PC-3 (cell line): Measurements from ENCODE around the gene POPDC2. TPM values are rescaled to one million over a fixed set of nuclear protein-coding genes. Genes with fewer than 3 reads are reported as not detected.

Source experiments
- ATAC-seq: fragments of 200-7000 bp; cut with Tn5 transposase; 2 replicates; pipeline ENCODE4 v1.9.1; 2020; ENCODE audit warnings: mild to moderate bottlenecking, moderate library complexity
- BruUV-seq: library from RNA; stranded (reverse); fragments of 400-500 nt; replicated peaks from 2 replicates; lab custom pipeline; 2021; lab: Mats Ljungman, UMichigan
- CTCF ChIA-PET: fragments of 300-600 bp; sonication (Branson Sonifier 250); formaldehyde crosslinking; loops from one replicate; lab custom pipeline; 2022; ENCODE audit warnings: antibody characterized with exemption; lab: Charles Lee
- POLR2A ChIA-PET: fragments of 300-600 bp; sonication (Branson Sonifier 250); formaldehyde crosslinking; loops from one replicate; lab custom pipeline; 2022; ENCODE audit warnings: antibody characterized with exemption; ENCODE audit not compliant: unreplicated experiment; lab: Charles Lee
- DNase-seq: peaks from one replicate; pipeline ENCODE4 v3.0.0-alpha.2; 2015
- H2AFZ ChIP-seq: fragments of 300-600 bp; sonication (generic); 2 replicates; pipeline ENCODE4 v1.6.0; 2016; ENCODE audit warnings: antibody characterized with exemption, low read length
- H3F3A ChIP-seq: fragments of 300-600 bp; sonication (generic); one replicate; pipeline ENCODE4 v1.6.0; 2017; ENCODE audit warnings: antibody characterized with exemption, low read length, control low read depth, mild to moderate bottlenecking; ENCODE audit not compliant: unreplicated experiment
- H3K27ac ChIP-seq: fragments of 300-600 bp; sonication (generic); 2 replicates; pipeline ENCODE4 v1.5.1; 2016; ENCODE audit warnings: mild to moderate bottlenecking, low read length
- H3K27me3 ChIP-seq: fragments of 300-600 bp; sonication (generic); 2 replicates; pipeline ENCODE4 v1.6.1; 2016; ENCODE audit warnings: low read length, mixed read lengths
- H3K36me3 ChIP-seq: fragments of 300-600 bp; sonication (generic); 2 replicates; pipeline ENCODE4 v1.6.1; 2016; ENCODE audit warnings: low read depth, mixed run types, low read length, mixed read lengths
- H3K4me1 ChIP-seq: fragments of 300-600 bp; sonication (generic); 2 replicates; pipeline ENCODE4 v1.5.1; 2016; ENCODE audit warnings: low read length; ENCODE audit not compliant: insufficient read depth
- H3K4me2 ChIP-seq: fragments of 300-600 bp; sonication (generic); 2 replicates; pipeline ENCODE4 v1.6.0; 2016; ENCODE audit warnings: low read length
- H3K4me3 ChIP-seq: fragments of 300-600 bp; sonication (generic); 2 replicates; pipeline ENCODE4 v1.5.1; 2016; ENCODE audit warnings: mild to moderate bottlenecking, low read length, mixed read lengths
- H3K79me2 ChIP-seq: fragments of 300-600 bp; sonication (generic); 2 replicates; pipeline ENCODE4 v1.6.1; 2017; ENCODE audit warnings: low read length, mixed read lengths
- H3K9ac ChIP-seq: fragments of 300-600 bp; sonication (generic); 2 replicates; pipeline ENCODE4 v1.6.0; 2016; ENCODE audit warnings: mild to moderate bottlenecking, low read length
- H3K9me2 ChIP-seq: fragments of 300-600 bp; sonication (generic); replicated peaks from 2 replicates; pipeline ENCODE4 v1.6.1; 2016; ENCODE audit warnings: mixed run types, low read length, mixed read lengths
- H3K9me3 ChIP-seq: fragments of 300-600 bp; sonication (generic); 2 replicates; pipeline ENCODE4 v1.6.1; 2016; ENCODE audit warnings: low read length, mixed read lengths
- H4K20me1 ChIP-seq: fragments of 300-600 bp; sonication (generic); 2 replicates; pipeline ENCODE4 v1.6.1; 2016; ENCODE audit warnings: low read length, mixed read lengths
- CTCF ChIP-seq: fragments of 300-600 bp; sonication (generic); conservative IDR thresholded peaks from 2 replicates; pipeline ENCODE4 v1.5.1; 2017; ENCODE audit warnings: antibody characterized with exemption, low read depth, mild to moderate bottlenecking, low read length
- EZH2 ChIP-seq: fragments of 300-600 bp; sonication (generic); IDR thresholded peaks from one replicate; pipeline ENCODE4 v1.6.1; 2017; ENCODE audit warnings: antibody characterized with exemption, mild to moderate bottlenecking, low read length; ENCODE audit not compliant: unreplicated experiment
- EZH2phosphoT487 ChIP-seq: fragments of 300-600 bp; sonication (generic); IDR thresholded peaks from 2 replicates; pipeline ENCODE4 v1.6.1; 2018; ENCODE audit warnings: mild to moderate bottlenecking, antibody characterized with exemption, low read length, borderline replicate concordance
- intact Hi-C: fragments of 100-400 bp; cut with micrococcal nuclease; formaldehyde crosslinking; loops from 2 replicates; pipeline ENCODE4 v1.9.0; 2023
- total RNA-seq: library from RNA; depleted of rRNA; stranded (reverse); fragments of >200 nt; gene quantifications from 2 replicates; pipeline ENCODE4 v1.2.3, GENCODE V29; 2014

POPDC2 gene
- total RNA-seq, 1 experiment from 2014 or later, result 0.62 TPM

- no TSS peak for BruUV-seq
- Histone ChIP-seq H3K36me3 (no peaks in the 10 kb centered on the region), H4K20me1 (no peaks in the 10 kb centered on the region), H3K9ac (no peak overlapping the region), H3K4me2 (no peak overlapping the region), H3K79me2 (no peaks in the 10 kb centered on the region), H2AFZ (no peak overlapping the region), H3K4me1 (peaks cover 53% of the 10 kb centered on the region), H3F3A (no peaks in the 10 kb centered on the region), H3K27me3 (no peaks in the 10 kb centered on the region), H3K9me3 (no peaks in the 10 kb centered on the region), H3K27ac (no peak overlapping the region), H3K9me2 (no peaks in the 10 kb centered on the region), H3K4me3 (no peak overlapping the region)
- ATAC-seq (no peak), DNase-seq (no peak)
- intact Hi-C loops, result no loop called here
- CTCF ChIA-PET, result no interaction called here
- POLR2A ChIA-PET, result no interaction called here
- TF ChIP-seq EZH2phosphoT487 (no peak), EZH2 (no peak), CTCF (no peak)
These were observed 27.6 kb downstream of the POPDC2 start for GRCh38 chr3:119632829-119633228.

- H4K20me1 ChIP-seq, result no peaks in the 10 kb centered on the region
- intact Hi-C loops, result no loop called here
- H3K27ac ChIP-seq, result no peak overlapping the region
- H3K79me2 ChIP-seq, result no peaks in the 10 kb centered on the region
- TF ChIP-seq EZH2 (no peak), EZH2phosphoT487 (no peak), CTCF (no peak)
- no peaks in the 10 kb centered on the region for H3K9me3 ChIP-seq
- H3K27me3 ChIP-seq, result no peaks in the 10 kb centered on the region
- no peaks in the 10 kb centered on the region for H3K9me2 ChIP-seq
- H3K9ac ChIP-seq, result no peak overlapping the region
- no peak for ATAC-seq
- peaks cover 47% of the 10 kb centered on the region for H3K4me1 ChIP-seq
- ChIA-PET CTCF (no interaction called here), POLR2A (no interaction called here)
- H3F3A ChIP-seq, result no peaks in the 10 kb centered on the region
- no peaks in the 10 kb centered on the region for H3K36me3 ChIP-seq
- H3K4me2 ChIP-seq, result no peak overlapping the region
- H2AFZ ChIP-seq, result no peak overlapping the region
- H3K4me3 ChIP-seq, result no peak overlapping the region
- no peak for DNase-seq
- no TSS peak for BruUV-seq
These were observed 28.2 kb downstream of the POPDC2 start for GRCh38 chr3:119632216-119632615.

- H3K79me2 ChIP-seq, result no peaks in the 10 kb centered on the region
- no peaks in the 10 kb centered on the region for H3K9me2 ChIP-seq
- peak overlapping the region; percentile 14; the same call in 1 of the 2 replicates for H3K4me2 ChIP-seq
- CTCF ChIA-PET, result no interaction called here
- H3K4me1 ChIP-seq, result peaks cover 43% of the 10 kb centered on the region
- no peak overlapping the region for H3K27ac ChIP-seq
- H3K9me3 ChIP-seq, result no peaks in the 10 kb centered on the region
- H3K9ac ChIP-seq, result no peak overlapping the region
- intact Hi-C loops, result no loop called here
- ATAC-seq, result no peak
- H3K36me3 ChIP-seq, result no peaks in the 10 kb centered on the region
- no peaks in the 10 kb centered on the region for H4K20me1 ChIP-seq
- POLR2A ChIA-PET, result no interaction called here
- no TSS peak for BruUV-seq
- no peaks in the 10 kb centered on the region for H3K27me3 ChIP-seq
- 0 out of 2 replicates have a peak overlapping the region, but pooled peaks have one; percentile 12 for H2AFZ ChIP-seq
- H3F3A ChIP-seq, result no peaks in the 10 kb centered on the region
- DNase-seq, result peak; percentile 43
- TF ChIP-seq CTCF (no peak), EZH2 (no peak), EZH2phosphoT487 (no peak)
- no peak overlapping the region for H3K4me3 ChIP-seq
These were observed 28.9 kb downstream of the POPDC2 start for GRCh38 chr3:119631516-119631915.
